GM13977 (cell line): Measurements from ENCODE around the gene FARP1.

Source experiments
- DNase-seq: peaks from one replicate; pipeline ENCODE4 v3.0.0; 2012; ENCODE audit warnings: low spot score
- CTCF ChIP-seq: IDR thresholded peaks from 2 replicates; pipeline ENCODE4 v1.5.1; 2012; ENCODE audit warnings: mild to moderate bottlenecking, control low read depth; ENCODE audit not compliant: insufficient read depth; ENCODE audit errors: extremely low read depth, missing control alignments
- in situ Hi-C: fragments of 300-500 bp; cut with MboI; formaldehyde crosslinking; loops from one replicate; pipeline ENCODE4 v1.12.0; 2022; ENCODE audit warnings: low sequenced_read_pairs, low pct_unique_long_range_greater_than_20kb, mixed read lengths, inconsistent platforms; ENCODE audit not compliant: unreplicated experiment

The FARP1 gene

GRCh38 chr13:98156259-98156658 is 13.4 kb downstream of the FARP1 start:
- TF ChIP-seq CTCF = no peak
- no peak for DNase-seq
- in situ Hi-C loops = no loop called here

- DNase-seq = no peak
- TF ChIP-seq CTCF = no peak
- in situ Hi-C loops = no loop called here
Measured at GRCh38 chr13:98157188-98157587, 14.3 kb downstream of the FARP1 start.

GRCh38 chr13:98157609-98158008 is 14.7 kb downstream of the FARP1 start:
- TF ChIP-seq CTCF = no peak
- no peak for DNase-seq
- in situ Hi-C loops = no loop called here

GRCh38 chr13:98158172-98158899 is 15.4 kb downstream of the FARP1 start:
- no peak for TF ChIP-seq CTCF
- DNase-seq = no peak
- in situ Hi-C loops = no loop called here

GRCh38 chr13:98162935-98163334 is 20.0 kb downstream of the FARP1 start:
- TF ChIP-seq CTCF = no peak
- DNase-seq = no peak
- in situ Hi-C loops = no loop called here

GRCh38 chr13:98169331-98169730 is 26.4 kb downstream of the FARP1 start:
- in situ Hi-C loops = no loop called here
- DNase-seq = no peak
- no peak for TF ChIP-seq CTCF
